ENCODE data around the gene NNMT. TPM values are rescaled to one million over a fixed set of nuclear protein-coding genes. Genes with fewer than 3 reads are reported as not detected.

NNMT gene
- total RNA-seq, 1 experiment from 2014 or later, result 2.4 TPM

- intact Hi-C loops (cut with micrococcal nuclease; ENCODE audit: unreplicated experiment), result loop anchor here (2.0 to 5.0 kb wide), 3 partner anchors 49 to 143 kb away; no protein-coding TSS in a partner anchor
- Histone ChIP-seq H3K9me3 (no peaks in the 10 kb centered on the region), H3K4me3 (ENCODE audit: low read depth, low read length) (no peak overlapping the region), H3K27me3 (replicated peaks; ENCODE audit: control insufficient read depth, insufficient read depth, low read length) (no peaks in the 10 kb centered on the region), H3K36me3 (ENCODE audit: control insufficient read depth, insufficient read depth, low read length) (no peaks in the 10 kb centered on the region), H3K4me1 (peaks cover 21% of the 10 kb centered on the region)
- BruUV-seq (replicated peaks), result no TSS peak
- Mint-ChIP-seq H3K4me3 (ENCODE audit: unreplicated experiment) (no peak overlapping the region), H3K36me3 (ENCODE audit: insufficient read depth, unreplicated experiment) (no peaks in the 10 kb centered on the region), H3K9me3 (ENCODE audit: unreplicated experiment) (no peaks in the 10 kb centered on the region), H3K27me3 (ENCODE audit: insufficient read depth, unreplicated experiment) (no peaks in the 10 kb centered on the region), H3K27ac (ENCODE audit: unreplicated experiment) (no peak overlapping the region), H3K4me1 (ENCODE audit: low read depth, unreplicated experiment) (peaks cover 7% of the 10 kb centered on the region)
- no peak for DNase-seq
- TF ChIP-seq, protein P1, sequence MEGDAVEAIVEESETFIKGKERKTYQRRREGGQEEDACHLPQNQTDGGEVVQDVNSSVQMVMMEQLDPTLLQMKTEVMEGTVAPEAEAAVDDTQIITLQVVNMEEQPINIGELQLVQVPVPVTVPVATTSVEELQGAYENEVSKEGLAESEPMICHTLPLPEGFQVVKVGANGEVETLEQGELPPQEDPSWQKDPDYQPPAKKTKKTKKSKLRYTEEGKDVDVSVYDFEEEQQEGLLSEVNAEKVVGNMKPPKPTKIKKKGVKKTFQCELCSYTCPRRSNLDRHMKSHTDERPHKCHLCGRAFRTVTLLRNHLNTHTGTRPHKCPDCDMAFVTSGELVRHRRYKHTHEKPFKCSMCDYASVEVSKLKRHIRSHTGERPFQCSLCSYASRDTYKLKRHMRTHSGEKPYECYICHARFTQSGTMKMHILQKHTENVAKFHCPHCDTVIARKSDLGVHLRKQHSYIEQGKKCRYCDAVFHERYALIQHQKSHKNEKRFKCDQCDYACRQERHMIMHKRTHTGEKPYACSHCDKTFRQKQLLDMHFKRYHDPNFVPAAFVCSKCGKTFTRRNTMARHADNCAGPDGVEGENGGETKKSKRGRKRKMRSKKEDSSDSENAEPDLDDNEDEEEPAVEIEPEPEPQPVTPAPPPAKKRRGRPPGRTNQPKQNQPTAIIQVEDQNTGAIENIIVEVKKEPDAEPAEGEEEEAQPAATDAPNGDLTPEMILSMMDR (IDR thresholded peaks at IDR 0.05; ENCODE audit: insufficient read depth in 1 of 2, low read depth in 1 of 2, low read length in 1 of 2, severe bottlenecking in 1 of 2, unreplicated experiment in 1 of 2), result no peak
- POLR2A ChIA-PET, result no interaction called here
- CTCF ChIA-PET, result interaction anchor here (0.5 to 7.0 kb wide), 17 partner anchors 10 to 454 kb away, joined by 3 to 99 read pairs (median 8); partner anchors contain the start of gene ZBTB16
These were observed 36.1 kb upstream of the NNMT start for GRCh38 chr11:114260077-114260476.

DNA sequence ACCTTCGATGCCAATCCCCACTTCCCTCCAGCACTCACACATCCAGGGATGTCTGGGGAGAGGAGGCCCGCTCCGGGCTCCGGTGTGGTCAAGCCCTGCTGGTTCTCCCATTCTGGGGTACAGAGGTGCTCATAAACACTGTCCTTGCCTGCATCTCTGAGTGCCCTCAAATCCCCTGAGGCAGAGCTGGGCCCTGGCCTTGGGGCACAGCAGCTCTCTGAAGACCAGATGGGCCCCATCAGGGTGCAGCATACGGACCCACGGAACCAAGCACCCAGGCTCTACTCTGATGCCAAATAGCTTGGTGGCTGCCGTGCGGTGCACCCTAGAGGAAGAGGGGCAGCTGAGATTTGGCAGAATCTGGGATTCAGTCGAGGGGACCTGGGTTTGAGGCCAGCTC is 35.7 kb upstream of the NNMT start:
- Mint-ChIP-seq H3K27me3 (ENCODE audit: insufficient read depth, unreplicated experiment) (no peaks in the 10 kb centered on the region), H3K27ac (ENCODE audit: unreplicated experiment) (no peak overlapping the region), H3K36me3 (ENCODE audit: insufficient read depth, unreplicated experiment) (no peaks in the 10 kb centered on the region), H3K4me1 (ENCODE audit: low read depth, unreplicated experiment) (peaks cover 7% of the 10 kb centered on the region), H3K4me3 (ENCODE audit: unreplicated experiment) (no peak overlapping the region), H3K9me3 (ENCODE audit: unreplicated experiment) (no peaks in the 10 kb centered on the region)
- Histone ChIP-seq H3K4me1 (peaks cover 21% of the 10 kb centered on the region), H3K4me3 (ENCODE audit: low read depth, low read length) (no peak overlapping the region), H3K27me3 (replicated peaks; ENCODE audit: control insufficient read depth, insufficient read depth, low read length) (0 out of 2 replicates have a peak, but pooled peaks cover under 1% of the 10 kb centered on the region), H3K9me3 (no peaks in the 10 kb centered on the region), H3K36me3 (ENCODE audit: control insufficient read depth, insufficient read depth, low read length) (no peaks in the 10 kb centered on the region)
- intact Hi-C loops (cut with micrococcal nuclease; ENCODE audit: unreplicated experiment), result loop anchor here (2.0 to 5.0 kb wide), 3 partner anchors 50 to 143 kb away; no protein-coding TSS in a partner anchor
- BruUV-seq (replicated peaks), result no TSS peak
- DNase-seq, result no peak
- CTCF ChIA-PET, result interaction anchor here (0.5 to 7.0 kb wide), 26 partner anchors 11 to 487 kb away, joined by 3 to 99 read pairs (median 8); partner anchors contain the start of genes HTR3B, ZBTB16 and ZW10
- POLR2A ChIA-PET, result no interaction called here
- TF ChIP-seq, protein P1 (IDR thresholded peaks at IDR 0.05; ENCODE audit: insufficient read depth in 1 of 2, low read depth in 1 of 2, low read length in 1 of 2, severe bottlenecking in 1 of 2, unreplicated experiment in 1 of 2), result no peak

GRCh38 chr11:114261791-114262190 is 34.4 kb upstream of the NNMT start:
- intact Hi-C loops (cut with micrococcal nuclease; ENCODE audit: unreplicated experiment), result loop anchor here (1.0 to 5.0 kb wide), 10 partner anchors 51 to 455 kb away; partner anchors contain the start of gene ZBTB16
- POLR2A ChIA-PET, result no interaction called here

More at GRCh38 chr11:114261791-114262190, 34.4 kb upstream of the NNMT start:
- peaks cover 7% of the 10 kb centered on the region for H3K4me1 Mint-ChIP-seq (ENCODE audit: low read depth, unreplicated experiment)
- CTCF ChIA-PET, result interaction anchor here (0.7 to 7.0 kb wide), 32 partner anchors 12 to 489 kb away, joined by 3 to 99 read pairs (median 7); partner anchors contain the start of genes HTR3A, HTR3B, ZBTB16 and ZW10
- H3K36me3 Mint-ChIP-seq (ENCODE audit: insufficient read depth, unreplicated experiment), result no peaks in the 10 kb centered on the region
- BruUV-seq (replicated peaks), result no TSS peak
- no peaks in the 10 kb centered on the region for H3K9me3 Mint-ChIP-seq (ENCODE audit: unreplicated experiment)
- no peak overlapping the region for H3K27ac Mint-ChIP-seq (ENCODE audit: unreplicated experiment)
- TF ChIP-seq, protein P1 (IDR thresholded peaks at IDR 0.05; ENCODE audit: insufficient read depth in 1 of 2, low read depth in 1 of 2, low read length in 1 of 2, severe bottlenecking in 1 of 2, unreplicated experiment in 1 of 2), result no peak
- Histone ChIP-seq H3K9me3 (no peaks in the 10 kb centered on the region), H3K4me3 (ENCODE audit: low read depth, low read length) (no peak overlapping the region), H3K36me3 (ENCODE audit: control insufficient read depth, insufficient read depth, low read length) (no peaks in the 10 kb centered on the region), H3K27me3 (replicated peaks; ENCODE audit: control insufficient read depth, insufficient read depth, low read length) (0 out of 2 replicates have a peak, but pooled peaks cover 1% of the 10 kb centered on the region), H3K4me1 (peaks cover 21% of the 10 kb centered on the region)
- no peak for DNase-seq
- H3K27me3 Mint-ChIP-seq (ENCODE audit: insufficient read depth, unreplicated experiment), result no peaks in the 10 kb centered on the region
- H3K4me3 Mint-ChIP-seq (ENCODE audit: unreplicated experiment), result no peak overlapping the region
